RWPE2 (cell line): Measurements from ENCODE around the gene MT1A.
A peak's percentile ranks its signal among the peaks of the same experiment; 100 is the strongest.

Source experiments
- ATAC-seq: fragments of 200-7000 bp; cut with Tn5 transposase; 3 replicates; pipeline ENCODE4 v1.9.1; 2021; ENCODE audit warnings: low read depth
- DNase-seq: peaks from one replicate; pipeline ENCODE4 v3.0.0-alpha.2; 2020; ENCODE audit warnings: low spot score
- H3K27ac ChIP-seq: fragments of 450-650 bp; 2 replicates; pipeline ENCODE4 v1.5.1; 2017; ENCODE audit warnings: mild to moderate bottlenecking; ENCODE audit not compliant: poor library complexity, severe bottlenecking
- H3K27me3 ChIP-seq: fragments of 250-450 bp; sonication (Bioruptor Pico); 2 replicates; pipeline ENCODE4 v1.5.1; 2021; ENCODE audit warnings: mild to moderate bottlenecking, moderate library complexity; ENCODE audit not compliant: insufficient read depth, poor library complexity, severe bottlenecking
- H3K36me3 ChIP-seq: fragments of 250-450 bp; sonication (Bioruptor Pico); 2 replicates; pipeline ENCODE4 v1.5.1; 2020; ENCODE audit warnings: low read depth, mild to moderate bottlenecking, moderate library complexity
- H3K4me1 ChIP-seq: fragments of 250-450 bp; sonication (Bioruptor Pico); 2 replicates; pipeline ENCODE4 v1.5.1; 2021; ENCODE audit warnings: mild to moderate bottlenecking, moderate library complexity; ENCODE audit not compliant: insufficient read depth, poor library complexity, severe bottlenecking
- H3K4me3 ChIP-seq: fragments of 250-450 bp; sonication (Bioruptor Pico); 2 replicates; pipeline ENCODE4 v1.5.1; 2021; ENCODE audit warnings: mild to moderate bottlenecking, moderate library complexity; ENCODE audit not compliant: severe bottlenecking
- H3K9me3 ChIP-seq: fragments of 250-450 bp; sonication (Bioruptor Pico); 2 replicates; pipeline ENCODE4 v1.5.1; 2021; ENCODE audit warnings: mild to moderate bottlenecking, moderate library complexity; ENCODE audit not compliant: severe bottlenecking
- TF ChIP-seq, protein P1 (sequence below): fragments of 450-650 bp; IDR thresholded peaks from one replicate; pipeline ENCODE4 v1.5.1; 2017; ENCODE audit warnings: mild to moderate bottlenecking, moderate library complexity; ENCODE audit not compliant: poor library complexity, severe bottlenecking

MT1A gene

GRCh38 chr16:56651586-56651985, 13.1 kb downstream of the MT1A start, which contains the start of gene MT1B:
Gene MT1B (plus strand): TSS chr16:56651886. CDS start chr16:56651954, 68 bp downstream.
- Histone ChIP-seq H3K9me3 (no peaks in the 10 kb centered on the region), H3K4me1 (peaks cover 14% of the 10 kb centered on the region), H3K27ac (no peak within 1 kb of the TSS), H3K27me3 (no peaks in the 10 kb centered on the region), H3K36me3 (no peaks in the 10 kb centered on the region), H3K4me3 (no peak within 1 kb of the TSS)
- DNase-seq = no peak
- TF ChIP-seq, protein P1, sequence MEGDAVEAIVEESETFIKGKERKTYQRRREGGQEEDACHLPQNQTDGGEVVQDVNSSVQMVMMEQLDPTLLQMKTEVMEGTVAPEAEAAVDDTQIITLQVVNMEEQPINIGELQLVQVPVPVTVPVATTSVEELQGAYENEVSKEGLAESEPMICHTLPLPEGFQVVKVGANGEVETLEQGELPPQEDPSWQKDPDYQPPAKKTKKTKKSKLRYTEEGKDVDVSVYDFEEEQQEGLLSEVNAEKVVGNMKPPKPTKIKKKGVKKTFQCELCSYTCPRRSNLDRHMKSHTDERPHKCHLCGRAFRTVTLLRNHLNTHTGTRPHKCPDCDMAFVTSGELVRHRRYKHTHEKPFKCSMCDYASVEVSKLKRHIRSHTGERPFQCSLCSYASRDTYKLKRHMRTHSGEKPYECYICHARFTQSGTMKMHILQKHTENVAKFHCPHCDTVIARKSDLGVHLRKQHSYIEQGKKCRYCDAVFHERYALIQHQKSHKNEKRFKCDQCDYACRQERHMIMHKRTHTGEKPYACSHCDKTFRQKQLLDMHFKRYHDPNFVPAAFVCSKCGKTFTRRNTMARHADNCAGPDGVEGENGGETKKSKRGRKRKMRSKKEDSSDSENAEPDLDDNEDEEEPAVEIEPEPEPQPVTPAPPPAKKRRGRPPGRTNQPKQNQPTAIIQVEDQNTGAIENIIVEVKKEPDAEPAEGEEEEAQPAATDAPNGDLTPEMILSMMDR = no peak
- ATAC-seq = no peak

GRCh38 chr16:56652600-56652999, 14.1 kb downstream of the MT1A start:
- H3K4me1 ChIP-seq = peaks cover 18% of the 10 kb centered on the region
- TF ChIP-seq, protein P1 = no peak
- no peak overlapping the region for H3K4me3 ChIP-seq
- no peak overlapping the region for H3K27ac ChIP-seq
- H3K27me3 ChIP-seq = no peaks in the 10 kb centered on the region
- ATAC-seq (no peak), DNase-seq (no peak)
- no peaks in the 10 kb centered on the region for H3K36me3 ChIP-seq
- H3K9me3 ChIP-seq = no peaks in the 10 kb centered on the region

GRCh38 chr16:56653218-56653617, 14.8 kb downstream of the MT1A start:
- Histone ChIP-seq H3K4me1 (peaks cover 18% of the 10 kb centered on the region), H3K36me3 (no peaks in the 10 kb centered on the region), H3K27me3 (no peaks in the 10 kb centered on the region), H3K27ac (no peak overlapping the region), H3K4me3 (no peak overlapping the region), H3K9me3 (no peaks in the 10 kb centered on the region)
- DNase-seq (no peak), ATAC-seq (no peak)
- TF ChIP-seq, protein P1 = no peak

DNA sequence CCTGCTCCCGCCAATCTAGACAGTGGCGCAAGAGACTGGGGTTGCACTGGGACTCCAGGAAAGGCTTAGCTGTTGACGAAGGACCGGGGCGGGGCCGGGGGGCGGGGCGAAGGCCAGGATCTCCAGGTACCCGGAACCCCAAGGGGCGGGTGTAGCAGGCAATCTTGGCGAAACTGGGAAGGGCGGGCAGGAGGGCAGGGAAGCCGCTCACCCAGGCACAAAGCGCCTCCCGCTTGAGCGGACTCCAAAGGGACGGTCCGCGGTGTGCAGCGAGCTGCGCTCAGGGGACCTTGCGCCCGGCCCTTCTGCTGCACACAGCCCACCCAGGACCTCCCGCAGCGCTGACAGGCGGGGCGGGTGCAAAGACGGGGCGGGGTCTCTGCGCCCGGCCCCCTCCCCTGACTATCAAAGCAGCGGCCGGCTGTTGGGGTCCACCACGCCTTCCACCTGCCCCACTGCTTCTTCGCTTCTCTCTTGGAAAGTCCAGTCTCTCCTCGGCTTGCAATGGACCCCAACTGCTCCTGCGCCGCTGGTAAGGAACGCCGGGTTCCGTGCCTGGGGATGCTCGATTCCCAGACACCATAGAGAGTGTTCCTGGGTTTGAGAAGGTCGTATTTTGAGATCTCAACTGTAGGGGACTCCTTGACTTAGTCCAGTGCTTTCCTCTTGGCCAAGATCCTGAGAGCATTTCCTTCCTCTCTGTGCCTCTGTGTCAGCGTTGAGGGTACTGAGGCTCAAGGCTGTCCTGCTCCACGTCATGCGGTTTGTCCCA, 19.3 kb downstream of the MT1A start, which contains the start of gene MT1F:
TSS of gene MT1F (plus strand) at position 405 of the 772 bp plus-strand sequence. CDS start at position 505, 100 bp downstream.
- H3K27me3 ChIP-seq = no peaks in the 10 kb centered on the region
- peak; percentile 94 for ATAC-seq
- TF ChIP-seq, protein P1 = no peak
- peaks cover 3% of the 10 kb centered on the region for H3K4me1 ChIP-seq
- peak within 1 kb of the TSS; percentile 42 for H3K4me3 ChIP-seq
- H3K27ac ChIP-seq = peak within 1 kb of the TSS; percentile 3
- H3K9me3 ChIP-seq = no peaks in the 10 kb centered on the region
- no peaks in the 10 kb centered on the region for H3K36me3 ChIP-seq
- DNase-seq = peak; percentile 93
